ENCODE data around the gene NEUROG2. TPM values are rescaled to one million over a fixed set of nuclear protein-coding genes. Genes with fewer than 3 reads are reported as not detected.

The NEUROG2 gene
- 0.09 and 0.90 TPM in 2 replicates for total RNA-seq (ENCODE audit: low replicate concordance)

- Histone ChIP-seq H3K79me2 (ENCODE audit: low read depth) (no peaks in the 10 kb centered on the region), H3K4me1 (peaks cover 60% of the 10 kb centered on the region), H3K9me3 (ENCODE audit: low read depth) (no peaks in the 10 kb centered on the region), H3K27ac (no peak within 1 kb of the TSS), H3F3A (ENCODE audit: low read depth) (peaks cover 71% of the 10 kb centered on the region), H2AFZ (replicated peaks) (no peak within 1 kb of the TSS), H3K4me3 (peak within 1 kb of the TSS; percentile 51), H3K4me2 (peak within 1 kb of the TSS; percentile 93), H4K20me1 (ENCODE audit: low read depth) (peaks cover 73% of the 10 kb centered on the region), H3K36me3 (no peaks in the 10 kb centered on the region), H3K9ac (no peak within 1 kb of the TSS), H3K27me3 (peaks cover 99% of the 10 kb centered on the region)
- peaks cover 87% of the 10 kb centered on the region for H3K27me3 Mint-ChIP-seq (ENCODE audit: insufficient read depth, low read depth)
- TF ChIP-seq EZH2phosphoT487 (IDR thresholded peaks at IDR 0.05) (no peak), EZH2 (IDR thresholded peaks at IDR 0.05) (no peak)
- TF ChIP-seq, protein P1, sequence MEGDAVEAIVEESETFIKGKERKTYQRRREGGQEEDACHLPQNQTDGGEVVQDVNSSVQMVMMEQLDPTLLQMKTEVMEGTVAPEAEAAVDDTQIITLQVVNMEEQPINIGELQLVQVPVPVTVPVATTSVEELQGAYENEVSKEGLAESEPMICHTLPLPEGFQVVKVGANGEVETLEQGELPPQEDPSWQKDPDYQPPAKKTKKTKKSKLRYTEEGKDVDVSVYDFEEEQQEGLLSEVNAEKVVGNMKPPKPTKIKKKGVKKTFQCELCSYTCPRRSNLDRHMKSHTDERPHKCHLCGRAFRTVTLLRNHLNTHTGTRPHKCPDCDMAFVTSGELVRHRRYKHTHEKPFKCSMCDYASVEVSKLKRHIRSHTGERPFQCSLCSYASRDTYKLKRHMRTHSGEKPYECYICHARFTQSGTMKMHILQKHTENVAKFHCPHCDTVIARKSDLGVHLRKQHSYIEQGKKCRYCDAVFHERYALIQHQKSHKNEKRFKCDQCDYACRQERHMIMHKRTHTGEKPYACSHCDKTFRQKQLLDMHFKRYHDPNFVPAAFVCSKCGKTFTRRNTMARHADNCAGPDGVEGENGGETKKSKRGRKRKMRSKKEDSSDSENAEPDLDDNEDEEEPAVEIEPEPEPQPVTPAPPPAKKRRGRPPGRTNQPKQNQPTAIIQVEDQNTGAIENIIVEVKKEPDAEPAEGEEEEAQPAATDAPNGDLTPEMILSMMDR (IDR thresholded peaks at IDR 0.05) = no peak
- peaks cover 62% of the 10 kb centered on the region for H3K4me1 Mint-ChIP-seq
- peak within 1 kb of the TSS; percentile 93 for H3K4me3 Mint-ChIP-seq
- no peak within 1 kb of the TSS for H3K27ac Mint-ChIP-seq
- no peak for DNase-seq (ENCODE audit: low spot score)
- peaks cover 8% of the 10 kb centered on the region for H3K9me3 Mint-ChIP-seq
- H3K36me3 Mint-ChIP-seq = peaks cover 1% of the 10 kb centered on the region
These were observed at the start of gene NEUROG2 for GRCh38 chr4:112516066-112516470. Gene NEUROG2, minus strand, starts transcription at chr4:112516180. Its CDS starts 705 bp downstream, at chr4:112515475.

DNA sequence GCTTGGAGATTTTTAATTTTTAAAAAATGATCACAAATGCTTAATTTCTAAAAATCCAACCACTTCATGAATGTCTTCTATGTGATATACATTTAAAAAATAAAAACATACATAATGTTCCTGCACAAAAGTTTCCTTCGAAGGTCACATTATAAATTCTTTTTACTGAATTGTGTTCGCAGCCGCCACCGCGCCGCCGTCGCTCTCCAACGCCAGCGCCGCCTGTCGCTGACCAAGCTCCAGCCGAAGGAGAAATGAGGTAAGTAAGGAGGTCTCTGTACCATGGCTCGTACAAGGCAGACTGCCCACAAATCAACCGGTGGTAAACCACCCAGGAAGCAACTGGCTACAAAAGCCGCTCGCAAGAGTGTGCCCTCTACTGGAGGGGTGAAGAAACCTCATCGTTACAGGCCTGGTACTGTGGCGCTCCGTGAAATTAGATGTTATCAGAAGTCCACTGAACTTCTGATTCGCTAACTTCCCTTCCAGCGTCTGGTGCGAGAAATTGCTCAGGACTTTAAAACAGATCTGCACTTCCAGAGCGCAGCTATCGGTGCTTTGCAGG, 48.8 kb upstream of the NEUROG2 start:
- no peak for DNase-seq (ENCODE audit: low spot score)
- H3K27ac ChIP-seq = no peak overlapping the region
- no peak overlapping the region for H3K4me2 ChIP-seq
- H3K4me3 Mint-ChIP-seq = no peak overlapping the region
- H3K36me3 ChIP-seq = peaks cover 19% of the 10 kb centered on the region
- no peak overlapping the region for H3K4me3 ChIP-seq
- H3K9me3 Mint-ChIP-seq = peaks cover 8% of the 10 kb centered on the region
- no peaks in the 10 kb centered on the region for H3F3A ChIP-seq (ENCODE audit: low read depth)
- no peaks in the 10 kb centered on the region for H3K27me3 ChIP-seq
- no peak overlapping the region for H3K9ac ChIP-seq
- no peak overlapping the region for H2AFZ ChIP-seq (replicated peaks)
- H3K36me3 Mint-ChIP-seq = peaks cover 14% of the 10 kb centered on the region
- no peaks in the 10 kb centered on the region for H3K4me1 ChIP-seq
- no peaks in the 10 kb centered on the region for H3K4me1 Mint-ChIP-seq
- no peaks in the 10 kb centered on the region for H4K20me1 ChIP-seq (ENCODE audit: low read depth)
- no peaks in the 10 kb centered on the region for H3K9me3 ChIP-seq (ENCODE audit: low read depth)
- H3K79me2 ChIP-seq (ENCODE audit: low read depth) = no peaks in the 10 kb centered on the region
- H3K27ac Mint-ChIP-seq = no peak overlapping the region
- TF ChIP-seq, protein P1 (IDR thresholded peaks at IDR 0.05) = peak; percentile 17
- no peak for TF ChIP-seq EZH2phosphoT487 (IDR thresholded peaks at IDR 0.05)
- no peaks in the 10 kb centered on the region for H3K27me3 Mint-ChIP-seq (ENCODE audit: insufficient read depth, low read depth)

DNA sequence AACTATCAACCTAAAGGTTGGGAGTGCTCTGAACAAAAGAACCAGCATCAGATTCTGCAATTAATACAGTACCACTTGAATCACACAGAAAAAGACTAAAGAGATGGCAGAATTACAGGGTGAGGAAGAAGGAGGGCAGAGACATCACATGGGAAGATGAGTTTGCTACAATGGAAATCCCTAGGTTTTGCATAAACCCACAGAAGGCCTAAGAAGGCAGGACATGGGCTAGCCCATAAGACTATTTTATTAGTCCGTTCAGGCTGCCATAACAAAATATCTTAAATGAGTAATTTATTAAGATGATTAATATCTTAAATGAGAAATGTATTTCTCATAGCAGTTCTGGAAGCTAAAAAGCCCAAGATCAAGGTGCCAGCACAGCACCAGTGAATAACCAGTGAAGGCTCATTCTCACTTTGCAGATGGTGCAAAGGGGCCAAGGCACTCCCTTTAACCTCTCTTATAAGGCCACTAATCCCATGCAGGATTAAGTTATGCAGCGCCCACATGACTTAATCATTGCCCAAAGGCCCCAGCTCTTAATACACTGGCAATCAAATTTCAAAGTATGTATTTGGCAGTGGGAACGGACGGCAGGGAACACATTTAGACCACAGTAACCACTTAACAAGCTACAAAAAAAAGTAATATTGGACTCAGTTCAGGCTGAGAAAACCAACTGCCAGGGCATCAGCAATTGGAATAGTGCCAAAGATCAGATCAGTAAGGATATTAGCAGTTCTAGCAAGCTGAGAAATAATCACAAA, 47.6 kb upstream of the NEUROG2 start:
- H3K4me2 ChIP-seq = no peak overlapping the region
- H3K9me3 ChIP-seq (ENCODE audit: low read depth) = no peaks in the 10 kb centered on the region
- H3K4me1 ChIP-seq = no peaks in the 10 kb centered on the region
- no peak for DNase-seq (ENCODE audit: low spot score)
- no peak overlapping the region for H3K27ac ChIP-seq
- H3K27me3 ChIP-seq = no peaks in the 10 kb centered on the region
- Mint-ChIP-seq H3K4me1 (no peaks in the 10 kb centered on the region), H3K27me3 (ENCODE audit: insufficient read depth, low read depth) (no peaks in the 10 kb centered on the region), H3K9me3 (peaks cover 8% of the 10 kb centered on the region), H3K36me3 (peaks cover 14% of the 10 kb centered on the region), H3K27ac (no peak overlapping the region), H3K4me3 (no peak overlapping the region)
- no peak overlapping the region for H2AFZ ChIP-seq (replicated peaks)
- no peak overlapping the region for H3K9ac ChIP-seq
- H3K79me2 ChIP-seq (ENCODE audit: low read depth) = no peaks in the 10 kb centered on the region
- H3K36me3 ChIP-seq = peaks cover 19% of the 10 kb centered on the region
- TF ChIP-seq EZH2 (IDR thresholded peaks at IDR 0.05) (no peak), EZH2phosphoT487 (IDR thresholded peaks at IDR 0.05) (no peak)
- TF ChIP-seq, protein P1 (IDR thresholded peaks at IDR 0.05) = no peak
- no peak overlapping the region for H3K4me3 ChIP-seq
- H4K20me1 ChIP-seq (ENCODE audit: low read depth) = no peaks in the 10 kb centered on the region
- H3F3A ChIP-seq (ENCODE audit: low read depth) = no peaks in the 10 kb centered on the region
